ENCODE data around the gene HCK.

Gene HCK

GRCh38 chr20:32031007-32031958 lies 20.8 kb upstream of the HCK start (continued):
- TF ChIP-seq ZNF610 (tag by site-specific recombination; IDR thresholded peaks at IDR 0.05; ENCODE audit: borderline replicate concordance): no peak
- TF ChIP-seq ZNF768 (tag by site-specific recombination; IDR thresholded peaks at IDR 0.05): no peak
- TF ChIP-seq PBX3 (CRISPR knock-in tag; IDR thresholded peaks at IDR 0.05): no peak
- TF ChIP-seq ZNF155 (tag by site-specific recombination; IDR thresholded peaks at IDR 0.05): no peak
- TF ChIP-seq ZNF433 (tag by site-specific recombination; IDR thresholded peaks at IDR 0.05; ENCODE audit: low read depth): no peak
- no peak for TF ChIP-seq PRDM6 (tag by site-specific recombination; IDR thresholded peaks at IDR 0.05)
- TF ChIP-seq YY2 (tag by site-specific recombination; IDR thresholded peaks at IDR 0.05): no peak
- peak; percentile 67 for TF ChIP-seq PATZ1 (tag by site-specific recombination; IDR thresholded peaks at IDR 0.05)
- no peak for TF ChIP-seq ZFP37 (tag by site-specific recombination; IDR thresholded peaks at IDR 0.05)
- no peak for TF ChIP-seq ZBTB44 (tag by site-specific recombination; IDR thresholded peaks at IDR 0.05)
- no peak for TF ChIP-seq ZNF596 (tag by site-specific recombination; IDR thresholded peaks at IDR 0.05)
- no peak for TF ChIP-seq ZNF146 (tag by site-specific recombination; IDR thresholded peaks at IDR 0.05)
- TF ChIP-seq ZNF560 (tag by site-specific recombination; IDR thresholded peaks at IDR 0.05; ENCODE audit: borderline replicate concordance): no peak
- TF ChIP-seq ZNF600 (tag by site-specific recombination; IDR thresholded peaks at IDR 0.05): peak; percentile 88
- no peak for TF ChIP-seq ZBTB11 (tag by site-specific recombination; conservative IDR thresholded peaks at IDR 0.05; ENCODE audit: low read depth)
- TF ChIP-seq ZNF335 (tag by site-specific recombination; conservative IDR thresholded peaks at IDR 0.05): no peak
- TF ChIP-seq ZBTB49 (tag by site-specific recombination; IDR thresholded peaks at IDR 0.05; ENCODE audit: low read depth): no peak
- no peak for TF ChIP-seq ZNF174 (tag by site-specific recombination; IDR thresholded peaks at IDR 0.05)
- TF ChIP-seq BCL11A (tag by site-specific recombination; IDR thresholded peaks at IDR 0.05; ENCODE audit: low read depth): no peak
- TF ChIP-seq RBAK (tag by site-specific recombination; IDR thresholded peaks at IDR 0.05): no peak
- no peak for TF ChIP-seq ZNF544 (tag by site-specific recombination; IDR thresholded peaks at IDR 0.05)
- no peak for TF ChIP-seq WT1 (tag by site-specific recombination; IDR thresholded peaks at IDR 0.05)
- TF ChIP-seq SP2 (tag by site-specific recombination; IDR thresholded peaks at IDR 0.05): 0 out of 2 replicates have a peak, but pooled peaks have one; percentile 21
- no peak for TF ChIP-seq ATF2 (tag by site-specific recombination; IDR thresholded peaks at IDR 0.05; ENCODE audit: low read depth)
- TF ChIP-seq ZNF121 (tag by site-specific recombination; IDR thresholded peaks at IDR 0.05): no peak

Measured in HEK293 (cell line).